Astrocyte (in vitro differentiated cells and primary cell): ENCODE data around the gene SBK3. TPM values are rescaled to one million over a fixed set of nuclear protein-coding genes. Genes with fewer than 3 reads are reported as not detected.

Experiments used
- DNase-seq: peaks from one replicate; pipeline ENCODE4 v3.0.0-alpha.2; 2010; ENCODE audit warnings: low read depth
- FAIRE-seq: peaks from 2 replicates; lab custom pipeline; 2011; peaks lifted over from hg19 to GRCh38; lab: Jason Lieb, UNC
- H2AFZ ChIP-seq: 2 replicates; pipeline ENCODE4 v1.6.0; 2012; ENCODE audit warnings: low read depth, low read length, inconsistent platforms
- H3K27ac ChIP-seq: 2 replicates; pipeline ENCODE4 v1.5.1; 2011; ENCODE audit warnings: low read depth, low read length, inconsistent platforms
- H3K27me3 ChIP-seq: 2 replicates; pipeline ENCODE4 v1.6.0; 2011; ENCODE audit warnings: low read length, inconsistent platforms; ENCODE audit not compliant: insufficient read depth
- H3K36me3 ChIP-seq: 2 replicates; pipeline ENCODE4 v1.5.1; 2011; ENCODE audit warnings: low read length, inconsistent platforms; ENCODE audit not compliant: insufficient read depth
- H3K4me1 ChIP-seq: 2 replicates; pipeline ENCODE4 v1.5.1; 2011; ENCODE audit warnings: low read length, inconsistent platforms; ENCODE audit not compliant: insufficient read depth
- H3K4me2 ChIP-seq: 2 replicates; pipeline ENCODE4 v1.6.0; 2012; ENCODE audit warnings: low read length, inconsistent platforms
- H3K4me3 ChIP-seq: 2 replicates; pipeline ENCODE4 v1.5.1; 2011; ENCODE audit warnings: low read depth, mild to moderate bottlenecking, low read length, inconsistent platforms; ENCODE audit not compliant: insufficient read depth
- H3K79me2 ChIP-seq: 2 replicates; pipeline ENCODE4 v1.6.0; 2012; ENCODE audit warnings: mild to moderate bottlenecking, low read length, inconsistent platforms; ENCODE audit not compliant: insufficient read depth
- H3K9ac ChIP-seq: 2 replicates; pipeline ENCODE4 v1.6.0; 2012; ENCODE audit warnings: mild to moderate bottlenecking, low read length, inconsistent platforms
- H3K9me3 ChIP-seq: 2 replicates; pipeline ENCODE4 v1.5.1; 2012; ENCODE audit warnings: low read depth, mild to moderate bottlenecking, low read length, inconsistent platforms; ENCODE audit not compliant: insufficient read depth
- H4K20me1 ChIP-seq: 2 replicates; pipeline ENCODE4 v1.6.0; 2012; ENCODE audit warnings: low read length, inconsistent platforms; ENCODE audit not compliant: insufficient read depth
- H3K27ac Mint-ChIP-seq: one replicate; pipeline ENCODE4 v1.8.0; 2021; ENCODE audit warnings: mild to moderate bottlenecking, mixed read lengths; ENCODE audit not compliant: unreplicated experiment
- H3K27me3 Mint-ChIP-seq: one replicate; pipeline ENCODE4 v1.8.0; 2021; ENCODE audit warnings: low read depth, mixed read lengths; ENCODE audit not compliant: unreplicated experiment
- H3K36me3 Mint-ChIP-seq: one replicate; pipeline ENCODE4 v1.8.0; 2021; ENCODE audit warnings: low read depth, mixed read lengths; ENCODE audit not compliant: unreplicated experiment
- H3K4me1 Mint-ChIP-seq: one replicate; pipeline ENCODE4 v1.8.0; 2021; ENCODE audit warnings: low read depth, mixed read lengths; ENCODE audit not compliant: unreplicated experiment
- H3K4me3 Mint-ChIP-seq: one replicate; pipeline ENCODE4 v1.8.0; 2021; ENCODE audit warnings: mild to moderate bottlenecking, moderate library complexity, mixed read lengths; ENCODE audit not compliant: unreplicated experiment
- H3K9me3 Mint-ChIP-seq: one replicate; pipeline ENCODE4 v1.8.0; 2021; ENCODE audit warnings: mild to moderate bottlenecking, mixed read lengths; ENCODE audit not compliant: unreplicated experiment
- CTCF ChIP-seq: IDR thresholded peaks from 2 replicates; pipeline ENCODE4 v1.5.1; 2011; ENCODE audit warnings: low read depth, mild to moderate bottlenecking, inconsistent platforms, low read length, moderate library complexity; ENCODE audit not compliant: insufficient read depth
- EZH2 ChIP-seq: IDR thresholded peaks from 2 replicates; pipeline ENCODE4 v1.6.1; 2012; ENCODE audit warnings: mild to moderate bottlenecking, low read length, inconsistent platforms; ENCODE audit not compliant: insufficient read depth
- total RNA-seq: library from RNA; stranded (reverse); gene quantifications from 2 replicates; pipeline ENCODE4 v1.2.1, GENCODE V29; 2021

SBK3 gene
- total RNA-seq, 1 donor from 2014 or later = 0.91 TPM

- FAIRE-seq = no peak
- H3K79me2 ChIP-seq = no peaks in the 10 kb centered on the region
- H3K4me2 ChIP-seq = no peak overlapping the region
- H4K20me1 ChIP-seq = no peaks in the 10 kb centered on the region
- Mint-ChIP-seq H3K27me3 (no peaks in the 10 kb centered on the region), H3K36me3 (peaks cover 5% of the 10 kb centered on the region), H3K9me3 (no peaks in the 10 kb centered on the region), H3K27ac (no peak overlapping the region), H3K4me3 (no peak overlapping the region), H3K4me1 (peaks cover 19% of the 10 kb centered on the region)
- no peak overlapping the region for H3K9ac ChIP-seq
- no peaks in the 10 kb centered on the region for H3K27me3 ChIP-seq
- H3K27ac ChIP-seq = no peak overlapping the region
- H3K9me3 ChIP-seq = no peaks in the 10 kb centered on the region
- DNase-seq = no peak
- TF ChIP-seq EZH2 (no peak), CTCF (no peak)
- H3K36me3 ChIP-seq = no peaks in the 10 kb centered on the region
- no peak overlapping the region for H2AFZ ChIP-seq
- peaks cover 45% of the 10 kb centered on the region for H3K4me1 ChIP-seq
- H3K4me3 ChIP-seq = no peak overlapping the region
Observed at GRCh38 chr19:55491546-55492360, 53.6 kb downstream of the SBK3 start.

Other genes starting within 250 kb of the SBK3 start
- gene TMEM150B, start 220.2 kb downstream of the SBK3 start, total RNA-seq = not detected in 2 replicates
- gene KMT5C, start 205.7 kb downstream of the SBK3 start, total RNA-seq = 14.6 and 16.0 TPM in 2 replicates
- 0.50 TPM in 2 replicates for gene COX6B2, start 190.8 kb downstream of the SBK3 start, total RNA-seq
- gene GARIN5B, start 182.3 kb downstream of the SBK3 start, total RNA-seq = 0.10 and 0.20 TPM in 2 replicates
- gene IL11, start 175.1 kb downstream of the SBK3 start, total RNA-seq = 183 and 202 TPM in 2 replicates
- 2.5 TPM in 2 replicates for gene TMEM190, start 168.7 kb downstream of the SBK3 start, total RNA-seq
- 1.4 and 2.1 TPM in 2 replicates for gene TMEM238, start 161.3 kb downstream of the SBK3 start, total RNA-seq
- 2,006 and 2,072 TPM in 2 replicates for gene RPL28, start 159.6 kb downstream of the SBK3 start, total RNA-seq
- gene UBE2S, start 137.8 kb downstream of the SBK3 start, total RNA-seq = 107 and 116 TPM in 2 replicates
- gene SHISA7, start 102.2 kb downstream of the SBK3 start, total RNA-seq = 0.09 TPM in 1 of 2 replicates, not detected in the other
- gene ISOC2, start 83.9 kb downstream of the SBK3 start, total RNA-seq = 58.8 and 61.6 TPM in 2 replicates
- gene C19orf85, start 80.8 kb downstream of the SBK3 start, total RNA-seq = not detected in 2 replicates
- 9.9 and 11.9 TPM in 2 replicates for gene ZNF628, start 68.9 kb downstream of the SBK3 start, total RNA-seq
- 68.7 and 71.2 TPM in 2 replicates for gene NAT14, start 60.4 kb downstream of the SBK3 start, total RNA-seq
- 46.8 and 66.1 TPM in 2 replicates for gene SSC5D, start 57.1 kb downstream of the SBK3 start, total RNA-seq
- gene SBK2, start 8.4 kb downstream of the SBK3 start, total RNA-seq = 2.5 and 4.2 TPM in 2 replicates
- gene ZNF579, start 35.3 kb upstream of the SBK3 start, total RNA-seq = 50.2 and 58.0 TPM in 2 replicates
- gene FIZ1, start 54.0 kb upstream of the SBK3 start, total RNA-seq = 14.2 and 14.5 TPM in 2 replicates
- 6.0 and 6.3 TPM in 2 replicates for gene ZNF524, start 54.7 kb upstream of the SBK3 start, total RNA-seq
- 15.0 and 15.3 TPM in 2 replicates for gene ZNF865, start 60.1 kb upstream of the SBK3 start, total RNA-seq
- gene ZNF784, start 79.0 kb upstream of the SBK3 start, total RNA-seq = 5.0 and 5.3 TPM in 2 replicates
- gene ZNF580, start 95.5 kb upstream of the SBK3 start, total RNA-seq = 35.8 and 36.6 TPM in 2 replicates
- 28.4 and 30.0 TPM in 2 replicates for gene ZNF581, start 98.1 kb upstream of the SBK3 start, total RNA-seq
- 12.2 and 12.8 TPM in 2 replicates for gene CCDC106, start 102.7 kb upstream of the SBK3 start, total RNA-seq
- gene U2AF2, start 109.5 kb upstream of the SBK3 start, total RNA-seq = 183 and 194 TPM in 2 replicates
- gene EPN1, start 129.7 kb upstream of the SBK3 start, total RNA-seq = 145 and 156 TPM in 2 replicates
- not detected in 2 replicates for gene NLRP9, start 192.9 kb upstream of the SBK3 start, total RNA-seq
- gene RFPL4A, start 213.6 kb upstream of the SBK3 start, total RNA-seq = 0.43 TPM in 1 of 2 replicates, not detected in the other
- gene RFPL4AL1, start 223.6 kb upstream of the SBK3 start, total RNA-seq = not detected in 2 replicates